ENCODE measurements around the gene THOC6. TPM values are rescaled to one million over a fixed set of nuclear protein-coding genes. Genes with fewer than 3 reads are reported as not detected.

THOC6 gene
- total RNA-seq, 2 experiments from 2014 or later = 12.0 to 12.9 TPM

GRCh38 chr16:3010510-3010909 is 13.3 kb upstream of the THOC6 start:
- intact Hi-C loops (cut with DNase I, micrococcal nuclease) = no loop called here
- H3K36me3 ChIP-seq (ENCODE audit: insufficient read depth, low read length) = no peaks in the 10 kb centered on the region
- Mint-ChIP-seq H3K9me3 (no peaks in the 10 kb centered on the region), H3K4me1 (ENCODE audit: low read depth) (peaks cover 23% of the 10 kb centered on the region), H3K27me3 (peaks cover 28% of the 10 kb centered on the region), H3K36me3 (ENCODE audit: low read depth) (no peaks in the 10 kb centered on the region), H3K27ac (no peak overlapping the region), H3K4me3 (no peak overlapping the region)
- no peak overlapping the region for H3K4me3 ChIP-seq (ENCODE audit: low read length)
- peaks cover 0 to 10% of the 10 kb centered on the region in 2 experiments for H3K9me3 ChIP-seq (ENCODE audit: control insufficient read depth in 1 of 2, insufficient read depth in 1 of 2, low read length in 2 of 2)
- H3K4me1 ChIP-seq (ENCODE audit: insufficient read depth, low read length) = peaks cover 46% of the 10 kb centered on the region
- CTCF ChIA-PET = interaction anchor here (11.4 kb wide), 1 partner anchor 19 kb away, joined by 181 read pairs; no protein-coding TSS in a partner anchor
- POLR2A ChIA-PET = no interaction called here
- peaks cover 6 to 9% of the 10 kb centered on the region in 2 experiments for H3K27me3 ChIP-seq (ENCODE audit: control insufficient read depth in 1 of 2, insufficient read depth in 2 of 2, low read length in 2 of 2)
- H3K27ac ChIP-seq (ENCODE audit: low read depth in 1 of 2, low read length in 2 of 2) = no peak overlapping the region
- no peak for DNase-seq
- no peak for TF ChIP-seq CTCF (IDR thresholded peaks at IDR 0.05)
- no peak for ATAC-seq (ENCODE audit: poor library complexity)

- POLR2A ChIA-PET = interaction anchor here (1.0 kb wide), 1 partner anchor 10 kb away, joined by 3 read pairs; no protein-coding TSS in a partner anchor
These were observed 11.6 kb upstream of the THOC6 start for GRCh38 chr16:3012246-3012645.

GRCh38 chr16:3012828-3013420 is 10.9 kb upstream of the THOC6 start, which contains the start of gene CLDN9:
Gene CLDN9, plus strand, starts transcription at chr16:3012923. Its CDS starts 440 bp downstream, at chr16:3013363.
- Mint-ChIP-seq H3K27me3 (peaks cover 22% of the 10 kb centered on the region), H3K9me3 (no peaks in the 10 kb centered on the region), H3K27ac (no peak within 1 kb of the TSS), H3K4me3 (no peak within 1 kb of the TSS), H3K36me3 (ENCODE audit: low read depth) (no peaks in the 10 kb centered on the region), H3K4me1 (ENCODE audit: low read depth) (peaks cover 10% of the 10 kb centered on the region)
- Histone ChIP-seq H3K4me3 (ENCODE audit: low read length) (no peak within 1 kb of the TSS), H3K36me3 (ENCODE audit: insufficient read depth, low read length) (no peaks in the 10 kb centered on the region), H3K9me3 (ENCODE audit: control insufficient read depth in 1 of 2, insufficient read depth in 1 of 2, low read length in 2 of 2) (peaks cover 0 to 10% of the 10 kb centered on the region in 2 experiments), H3K27ac (ENCODE audit: low read depth in 1 of 2, low read length in 2 of 2) (no peak within 1 kb of the TSS), H3K27me3 (ENCODE audit: control insufficient read depth in 1 of 2, insufficient read depth in 2 of 2, low read length in 2 of 2) (peaks cover 10 to 11% of the 10 kb centered on the region in 2 experiments), H3K4me1 (ENCODE audit: insufficient read depth, low read length) (peaks cover 35% of the 10 kb centered on the region)
- no peak for TF ChIP-seq CTCF (IDR thresholded peaks at IDR 0.05)
- CTCF ChIA-PET = no interaction called here
- ATAC-seq (ENCODE audit: poor library complexity) = peak; percentile 68
- peak in 2 of 14 experiments; percentile 15 to 25 for DNase-seq
- POLR2A ChIA-PET = no interaction called here
- intact Hi-C loops (cut with DNase I, micrococcal nuclease) = no loop called here

More at GRCh38 chr16:3012246-3012645, 11.6 kb upstream of the THOC6 start:
- Mint-ChIP-seq H3K4me1 (ENCODE audit: low read depth) (peaks cover 17% of the 10 kb centered on the region), H3K4me3 (no peak overlapping the region), H3K27ac (no peak overlapping the region), H3K9me3 (no peaks in the 10 kb centered on the region), H3K27me3 (peaks cover 26% of the 10 kb centered on the region), H3K36me3 (ENCODE audit: low read depth) (no peaks in the 10 kb centered on the region)
- CTCF ChIA-PET = no interaction called here
- Histone ChIP-seq H3K27me3 (ENCODE audit: control insufficient read depth in 1 of 2, insufficient read depth in 2 of 2, low read length in 2 of 2) (peaks cover 8 to 9% of the 10 kb centered on the region in 2 experiments), H3K4me1 (ENCODE audit: insufficient read depth, low read length) (peaks cover 37% of the 10 kb centered on the region), H3K36me3 (ENCODE audit: insufficient read depth, low read length) (no peaks in the 10 kb centered on the region), H3K9me3 (ENCODE audit: control insufficient read depth in 1 of 2, insufficient read depth in 1 of 2, low read length in 2 of 2) (peaks cover 0 to 10% of the 10 kb centered on the region in 2 experiments), H3K27ac (ENCODE audit: low read depth in 1 of 2, low read length in 2 of 2) (no peak overlapping the region), H3K4me3 (ENCODE audit: low read length) (no peak overlapping the region)
- ATAC-seq (ENCODE audit: poor library complexity) (no peak), DNase-seq (no peak)
- intact Hi-C loops (cut with DNase I, micrococcal nuclease) = no loop called here
- no peak for TF ChIP-seq CTCF (IDR thresholded peaks at IDR 0.05)
